ENCODE results near the gene TMEM126B.
"Not testable (repeated sequence)": the region's sequence is repeated elsewhere in the genome, so short reads cannot be mapped to it uniquely, and the experiment has no call there.

Gene TMEM126B

GRCh38 chr11:85651118-85651517 lies 22.7 kb downstream of the TMEM126B start:
- peaks cover 17% of the 10 kb centered on the region for H3K36me3 ChIP-seq (ENCODE audit: control insufficient read depth, low read depth, low read length)
- H3K27ac ChIP-seq (ENCODE audit: low read length) = no peak overlapping the region
- no peak overlapping the region for H3K9ac ChIP-seq (ENCODE audit: low read length)
- no peak overlapping the region for H3K4me3 ChIP-seq (ENCODE audit: low read length)
- H3K27me3 ChIP-seq (ENCODE audit: control insufficient read depth, insufficient read depth, low read length) = no peaks in the 10 kb centered on the region
- H3K4me1 ChIP-seq (ENCODE audit: control insufficient read depth, low read depth, low read length) = peaks cover 6% of the 10 kb centered on the region
- H3K9me3 ChIP-seq (ENCODE audit: control insufficient read depth, low read depth, low read length) = no peaks in the 10 kb centered on the region

GRCh38 chr11:85652786-85653447 lies 24.5 kb downstream of the TMEM126B start:
- H3K27ac ChIP-seq (ENCODE audit: low read length) = no peak overlapping the region

GRCh38 chr11:85654343-85654742 lies 25.9 kb downstream of the TMEM126B start:
- peaks cover 49% of the 10 kb centered on the region for H3K36me3 ChIP-seq (ENCODE audit: control insufficient read depth, low read depth, low read length)
- H3K27ac ChIP-seq (ENCODE audit: low read length); H3K4me3 ChIP-seq (ENCODE audit: low read length); H3K9ac ChIP-seq (ENCODE audit: low read length); H3K4me1 ChIP-seq (ENCODE audit: control insufficient read depth, low read depth, low read length); H3K27me3 ChIP-seq (ENCODE audit: control insufficient read depth, insufficient read depth, low read length); H3K9me3 ChIP-seq (ENCODE audit: control insufficient read depth, low read depth, low read length): not testable (repeated sequence)

More at GRCh38 chr11:85652786-85653447, 24.5 kb downstream of the TMEM126B start:
- peaks cover 6% of the 10 kb centered on the region for H3K4me1 ChIP-seq (ENCODE audit: control insufficient read depth, low read depth, low read length)
- no peak overlapping the region for H3K9ac ChIP-seq (ENCODE audit: low read length)
- H3K4me3 ChIP-seq (ENCODE audit: low read length) = no peak overlapping the region
- peaks cover 35% of the 10 kb centered on the region for H3K36me3 ChIP-seq (ENCODE audit: control insufficient read depth, low read depth, low read length)
- no peaks in the 10 kb centered on the region for H3K9me3 ChIP-seq (ENCODE audit: control insufficient read depth, low read depth, low read length)
- H3K27me3 ChIP-seq (ENCODE audit: control insufficient read depth, insufficient read depth, low read length) = no peaks in the 10 kb centered on the region

GRCh38 chr11:85656777-85657176 lies 28.4 kb downstream of the TMEM126B start:
- Histone ChIP-seq H3K4me1 (ENCODE audit: control insufficient read depth, low read depth, low read length) (no peaks in the 10 kb centered on the region), H3K4me3 (ENCODE audit: low read length) (no peak overlapping the region), H3K27me3 (ENCODE audit: control insufficient read depth, insufficient read depth, low read length) (no peaks in the 10 kb centered on the region), H3K9me3 (ENCODE audit: control insufficient read depth, low read depth, low read length) (no peaks in the 10 kb centered on the region), H3K36me3 (ENCODE audit: control insufficient read depth, low read depth, low read length) (peaks cover 67% of the 10 kb centered on the region), H3K27ac (ENCODE audit: low read length) (no peak overlapping the region), H3K9ac (ENCODE audit: low read length) (no peak overlapping the region)

GRCh38 chr11:85658180-85658579 lies 29.8 kb downstream of the TMEM126B start:
- H3K27me3 ChIP-seq (ENCODE audit: control insufficient read depth, insufficient read depth, low read length) = no peaks in the 10 kb centered on the region
- no peaks in the 10 kb centered on the region for H3K9me3 ChIP-seq (ENCODE audit: control insufficient read depth, low read depth, low read length)
- no peak overlapping the region for H3K4me3 ChIP-seq (ENCODE audit: low read length)
- no peaks in the 10 kb centered on the region for H3K4me1 ChIP-seq (ENCODE audit: control insufficient read depth, low read depth, low read length)
- H3K36me3 ChIP-seq (ENCODE audit: control insufficient read depth, low read depth, low read length) = peaks cover 74% of the 10 kb centered on the region
- H3K9ac ChIP-seq (ENCODE audit: low read length) = no peak overlapping the region
- no peak overlapping the region for H3K27ac ChIP-seq (ENCODE audit: low read length)

- Histone ChIP-seq H3K9ac (ENCODE audit: low read length) (peak overlapping the region; percentile 99), H3K27ac (ENCODE audit: low read length) (no peak overlapping the region), H3K36me3 (ENCODE audit: control insufficient read depth, low read depth, low read length) (peaks cover 56% of the 10 kb centered on the region), H3K4me3 (ENCODE audit: low read length) (peak overlapping the region; percentile 90), H3K27me3 (ENCODE audit: control insufficient read depth, insufficient read depth, low read length) (no peaks in the 10 kb centered on the region), H3K9me3 (ENCODE audit: control insufficient read depth, low read depth, low read length) (no peaks in the 10 kb centered on the region), H3K4me1 (ENCODE audit: control insufficient read depth, low read depth, low read length) (peaks cover 6% of the 10 kb centered on the region)
These were observed 33.7 kb downstream of the TMEM126B start for GRCh38 chr11:85661972-85662664.

- Histone ChIP-seq H3K4me1 (ENCODE audit: control insufficient read depth, low read depth, low read length) (peaks cover 6% of the 10 kb centered on the region), H3K36me3 (ENCODE audit: control insufficient read depth, low read depth, low read length) (peaks cover 45% of the 10 kb centered on the region), H3K9me3 (ENCODE audit: control insufficient read depth, low read depth, low read length) (no peaks in the 10 kb centered on the region), H3K4me3 (ENCODE audit: low read length) (peak overlapping the region; percentile 90), H3K9ac (ENCODE audit: low read length) (peak overlapping the region; percentile 99), H3K27me3 (ENCODE audit: control insufficient read depth, insufficient read depth, low read length) (no peaks in the 10 kb centered on the region), H3K27ac (ENCODE audit: low read length) (no peak overlapping the region)
These were observed 34.8 kb downstream of the TMEM126B start for GRCh38 chr11:85663080-85663752.

- Histone ChIP-seq H3K4me3 (ENCODE audit: low read length) (peak overlapping the region; percentile 90), H3K4me1 (ENCODE audit: control insufficient read depth, low read depth, low read length) (peaks cover 6% of the 10 kb centered on the region), H3K27ac (ENCODE audit: low read length) (peak overlapping the region; percentile 87), H3K36me3 (ENCODE audit: control insufficient read depth, low read depth, low read length) (peaks cover 38% of the 10 kb centered on the region), H3K9me3 (ENCODE audit: control insufficient read depth, low read depth, low read length) (no peaks in the 10 kb centered on the region), H3K9ac (ENCODE audit: low read length) (peak overlapping the region; percentile 99), H3K27me3 (ENCODE audit: control insufficient read depth, insufficient read depth, low read length) (no peaks in the 10 kb centered on the region)
These were observed 35.6 kb downstream of the TMEM126B start for GRCh38 chr11:85663753-85664614.

- peaks cover 6% of the 10 kb centered on the region for H3K4me1 ChIP-seq (ENCODE audit: control insufficient read depth, low read depth, low read length)
- peaks cover 29% of the 10 kb centered on the region for H3K36me3 ChIP-seq (ENCODE audit: control insufficient read depth, low read depth, low read length)
- H3K27me3 ChIP-seq (ENCODE audit: control insufficient read depth, insufficient read depth, low read length) = no peaks in the 10 kb centered on the region
- H3K4me3 ChIP-seq (ENCODE audit: low read length) = peak within 1 kb of the TSS; percentile 90
- H3K9ac ChIP-seq (ENCODE audit: low read length) = peak within 1 kb of the TSS; percentile 99
- no peaks in the 10 kb centered on the region for H3K9me3 ChIP-seq (ENCODE audit: control insufficient read depth, low read depth, low read length)
- H3K27ac ChIP-seq (ENCODE audit: low read length) = peak within 1 kb of the TSS; percentile 87
These were observed 36.5 kb downstream of the TMEM126B start, which contains the start of gene CREBZF for GRCh38 chr11:85664615-85665481. Gene CREBZF, minus strand, starts transcription at chr11:85665129. Its CDS starts 254 bp downstream, at chr11:85664875.

GRCh38 chr11:85665733-85666132 lies 37.3 kb downstream of the TMEM126B start:
- Histone ChIP-seq H3K4me3 (ENCODE audit: low read length) (peak overlapping the region; percentile 90), H3K27ac (ENCODE audit: low read length) (peak overlapping the region; percentile 87), H3K4me1 (ENCODE audit: control insufficient read depth, low read depth, low read length) (peaks cover 6% of the 10 kb centered on the region)

More at GRCh38 chr11:85665733-85666132, 37.3 kb downstream of the TMEM126B start:
- Histone ChIP-seq H3K9me3 (ENCODE audit: control insufficient read depth, low read depth, low read length) (no peaks in the 10 kb centered on the region), H3K36me3 (ENCODE audit: control insufficient read depth, low read depth, low read length) (peaks cover 20% of the 10 kb centered on the region), H3K9ac (ENCODE audit: low read length) (peak overlapping the region; percentile 99), H3K27me3 (ENCODE audit: control insufficient read depth, insufficient read depth, low read length) (no peaks in the 10 kb centered on the region)

Measured in iPS-18a (cell line).